Activated T-cell treated with anti-CD3 and anti-CD28 coated beads, Interleukin-2, amount 50 U/mL, for 1 hour (primary cell): Measurements from ENCODE around the gene DMRTB1.

Source experiments
- DNase-seq: peaks from one replicate; pipeline ENCODE4 v3.0.0-alpha.2; 2020

Gene DMRTB1

GRCh38 chr1:53465023-53465957 lies 6.1 kb downstream of the DMRTB1 start:
- DNase-seq, result no peak

- DNase-seq, result no peak
These were observed 8.2 kb downstream of the DMRTB1 start for GRCh38 chr1:53467391-53467790.

GRCh38 chr1:53468374-53468773 lies 9.2 kb downstream of the DMRTB1 start:
- DNase-seq, result no peak

GRCh38 chr1:53469373-53469772 lies 10.2 kb downstream of the DMRTB1 start:
- no peak for DNase-seq

GRCh38 chr1:53470155-53470554 lies 11.0 kb downstream of the DMRTB1 start:
- DNase-seq, result no peak

GRCh38 chr1:53470584-53470983 lies 11.4 kb downstream of the DMRTB1 start:
- no peak for DNase-seq

- DNase-seq, result no peak
These were observed 11.8 kb downstream of the DMRTB1 start for GRCh38 chr1:53471000-53471399.

- no peak for DNase-seq
These were observed 14.3 kb downstream of the DMRTB1 start for GRCh38 chr1:53473463-53473862.

- no peak for DNase-seq
These were observed 16.5 kb downstream of the DMRTB1 start for GRCh38 chr1:53475664-53476063.

GRCh38 chr1:53476579-53476978 lies 17.4 kb downstream of the DMRTB1 start:
- DNase-seq, result no peak

GRCh38 chr1:53477651-53478501 lies 18.7 kb downstream of the DMRTB1 start:
- no peak for DNase-seq

GRCh38 chr1:53478502-53478818 lies 19.3 kb downstream of the DMRTB1 start:
- DNase-seq, result no peak

GRCh38 chr1:53480678-53481077 lies 21.5 kb downstream of the DMRTB1 start:
- DNase-seq, result no peak

- DNase-seq, result no peak
These were observed 22.3 kb downstream of the DMRTB1 start for GRCh38 chr1:53481456-53481855.

- no peak for DNase-seq
These were observed 23.4 kb downstream of the DMRTB1 start for GRCh38 chr1:53482441-53483153.

- DNase-seq, result no peak
These were observed 24.0 kb downstream of the DMRTB1 start for GRCh38 chr1:53483170-53483569.

GRCh38 chr1:53483656-53484055 lies 24.5 kb downstream of the DMRTB1 start:
- DNase-seq, result no peak

- no peak for DNase-seq
These were observed 25.7 kb downstream of the DMRTB1 start for GRCh38 chr1:53484705-53485477.

GRCh38 chr1:53485478-53486394 lies 26.5 kb downstream of the DMRTB1 start:
- peak; percentile 64 for DNase-seq

GRCh38 chr1:53486395-53487026 lies 27.3 kb downstream of the DMRTB1 start:
- DNase-seq, result no peak

- no peak for DNase-seq
These were observed 31.2 kb downstream of the DMRTB1 start for GRCh38 chr1:53490351-53490750.
